Testis (tissue), 2 donors: ENCODE measurements around the gene ARFGAP1.

Experiments
- POLR2A ChIP-seq: fragments of 450-650 bp; IDR thresholded peaks from one replicate; pipeline ENCODE4 v1.6.1; 2017; ENCODE audit warnings: antibody characterized with exemption, mild to moderate bottlenecking, moderate library complexity
- TF ChIP-seq, protein P1 (sequence below), 3 experiments: fragments of 450-650 bp in 2 of 3; fragments of 200-600 bp in 1 of 3; sonication (generic) in 1 of 3; IDR thresholded peaks; one replicate each; pipeline ENCODE4 v1.5.1; 2016 to 2019; ENCODE audit warnings: antibody characterized with exemption in 3 of 3, mild to moderate bottlenecking in 2 of 3, moderate library complexity in 1 of 3

DNA sequence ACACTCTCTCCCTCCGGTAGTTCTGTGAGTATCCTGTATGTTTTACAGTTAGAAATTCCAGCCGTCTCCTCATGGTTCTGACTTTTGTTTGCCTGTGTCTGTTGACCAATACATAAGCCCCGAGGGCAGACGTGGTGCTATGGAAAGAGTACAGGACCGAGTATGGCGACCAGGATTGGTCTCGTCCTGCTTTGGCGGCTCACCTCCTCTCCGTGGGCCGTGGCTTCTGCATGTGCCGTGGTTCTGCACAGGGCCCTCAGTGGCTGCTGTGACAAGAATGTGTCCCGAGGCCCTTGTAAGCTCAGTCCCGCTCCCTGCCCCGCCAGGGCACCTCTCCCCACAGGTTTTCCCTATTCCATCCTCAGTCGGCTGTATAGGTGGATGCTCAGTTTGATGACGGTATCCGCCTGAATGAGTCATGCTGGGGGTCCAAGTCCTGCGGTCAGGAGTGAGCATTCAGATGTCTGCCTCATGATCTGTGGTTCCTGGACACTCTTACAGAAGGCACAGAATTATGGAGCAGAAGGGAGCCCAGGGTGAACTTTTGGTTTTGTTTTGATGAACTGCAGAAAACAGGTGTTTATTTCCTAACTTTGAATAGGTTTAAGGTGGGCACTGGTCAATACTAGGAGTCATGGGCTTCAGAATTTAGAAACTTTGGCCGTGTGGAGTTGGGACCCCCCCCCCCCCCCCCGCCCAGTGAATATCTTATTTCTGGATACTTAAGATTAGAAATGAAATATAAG, 1.2 kb downstream of the ARFGAP1 start:
- TF ChIP-seq, protein P1, sequence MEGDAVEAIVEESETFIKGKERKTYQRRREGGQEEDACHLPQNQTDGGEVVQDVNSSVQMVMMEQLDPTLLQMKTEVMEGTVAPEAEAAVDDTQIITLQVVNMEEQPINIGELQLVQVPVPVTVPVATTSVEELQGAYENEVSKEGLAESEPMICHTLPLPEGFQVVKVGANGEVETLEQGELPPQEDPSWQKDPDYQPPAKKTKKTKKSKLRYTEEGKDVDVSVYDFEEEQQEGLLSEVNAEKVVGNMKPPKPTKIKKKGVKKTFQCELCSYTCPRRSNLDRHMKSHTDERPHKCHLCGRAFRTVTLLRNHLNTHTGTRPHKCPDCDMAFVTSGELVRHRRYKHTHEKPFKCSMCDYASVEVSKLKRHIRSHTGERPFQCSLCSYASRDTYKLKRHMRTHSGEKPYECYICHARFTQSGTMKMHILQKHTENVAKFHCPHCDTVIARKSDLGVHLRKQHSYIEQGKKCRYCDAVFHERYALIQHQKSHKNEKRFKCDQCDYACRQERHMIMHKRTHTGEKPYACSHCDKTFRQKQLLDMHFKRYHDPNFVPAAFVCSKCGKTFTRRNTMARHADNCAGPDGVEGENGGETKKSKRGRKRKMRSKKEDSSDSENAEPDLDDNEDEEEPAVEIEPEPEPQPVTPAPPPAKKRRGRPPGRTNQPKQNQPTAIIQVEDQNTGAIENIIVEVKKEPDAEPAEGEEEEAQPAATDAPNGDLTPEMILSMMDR (IDR thresholded peaks at IDR 0.05): no peak
- TF ChIP-seq POLR2A: no peak
